ENCODE measurements around the gene PPP2R5C.

Gene PPP2R5C

DNA sequence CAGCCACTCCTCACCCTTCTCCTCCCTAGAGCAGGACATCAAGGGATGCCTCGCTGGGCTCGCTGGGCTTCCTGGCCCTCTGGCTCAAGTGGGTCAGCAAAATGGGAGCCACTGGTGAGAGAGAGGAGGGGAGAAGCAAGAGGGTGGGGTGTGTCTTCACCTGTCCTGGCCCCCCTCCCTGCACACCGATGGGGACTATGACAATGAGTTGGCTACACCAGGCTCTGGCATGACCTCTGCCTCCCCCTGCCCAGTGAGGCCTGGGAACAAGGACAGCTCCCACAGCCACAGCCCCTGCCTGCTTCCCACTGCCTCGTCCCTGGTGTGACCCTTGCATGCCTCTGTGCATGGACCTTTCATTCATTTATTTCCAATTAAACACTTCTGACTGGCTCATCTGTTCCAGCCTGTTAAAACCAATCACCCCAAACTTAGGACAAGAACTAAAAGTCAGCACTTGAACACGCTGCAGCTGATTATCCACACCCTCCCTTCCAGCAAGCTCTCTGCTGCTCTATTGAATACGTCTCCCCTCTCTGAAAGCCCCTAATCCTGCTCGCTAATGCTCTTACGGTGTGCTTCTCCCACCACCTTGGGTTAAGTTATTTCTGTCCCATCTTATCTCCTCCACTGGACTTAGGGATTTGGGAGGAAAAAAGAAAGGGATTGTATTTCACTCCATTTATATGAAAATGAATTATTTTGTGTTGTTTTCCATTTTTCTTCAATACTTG is 5.8 kb upstream of the PPP2R5C start:
- no peak for DNase-seq (ENCODE audit: low read depth in 2 of 2)

DNA sequence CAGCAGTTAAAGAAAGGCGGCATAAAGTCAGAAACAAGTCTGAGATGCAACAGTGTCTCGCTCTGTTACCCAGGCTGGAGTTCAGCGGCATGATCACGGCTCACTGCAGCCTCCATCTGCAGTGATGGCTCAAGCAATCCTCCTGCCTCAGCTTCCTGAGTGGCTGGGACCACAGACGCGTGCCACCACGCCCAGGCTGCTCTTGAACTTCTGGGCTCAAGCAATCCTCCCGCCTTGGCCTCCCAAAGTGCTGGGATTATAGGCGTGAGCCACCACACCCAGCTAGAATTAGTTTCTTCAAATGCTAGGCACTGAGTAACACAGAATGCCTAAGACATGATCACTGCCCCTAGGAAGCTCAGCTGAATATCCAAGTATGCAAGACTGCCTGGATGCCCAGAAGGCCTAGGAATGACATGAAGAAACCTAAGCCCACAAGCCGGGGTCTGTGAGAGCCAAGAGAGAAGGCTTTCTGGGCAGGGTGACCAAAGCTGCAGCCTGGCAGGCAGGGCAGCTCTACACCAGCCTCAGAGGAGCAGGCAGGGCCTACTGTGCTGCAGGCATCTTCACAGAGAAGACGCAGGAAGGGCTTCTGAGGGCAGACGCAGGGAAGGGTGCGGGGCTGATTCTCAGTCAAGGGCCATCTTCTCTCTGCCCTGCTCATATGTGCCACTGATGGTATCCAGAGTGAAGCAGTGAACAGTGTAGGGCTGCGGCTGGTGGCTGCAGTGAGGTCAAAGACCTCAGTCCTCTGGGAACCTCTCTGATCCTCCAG is 4.3 kb upstream of the PPP2R5C start:
- DNase-seq (ENCODE audit: low read depth in 2 of 2), result no peak

DNA sequence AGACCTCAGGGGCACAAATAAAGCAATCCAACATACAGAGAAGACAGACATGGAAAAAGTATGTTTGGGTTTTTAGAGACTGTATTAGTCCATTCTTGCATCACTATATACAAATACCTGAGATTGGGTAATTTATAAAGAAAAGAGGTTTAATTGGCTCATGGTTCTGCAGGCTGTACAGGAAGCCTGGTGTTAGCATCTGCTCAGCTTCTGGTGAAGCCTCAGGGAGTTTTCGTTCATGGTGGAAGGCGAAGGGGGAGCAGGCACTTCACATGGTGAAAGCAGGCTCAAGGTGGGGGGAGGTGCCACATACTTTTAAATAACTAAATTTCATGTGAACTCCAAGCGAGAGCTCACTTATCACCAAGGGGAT is 3.7 kb upstream of the PPP2R5C start:
- DNase-seq (ENCODE audit: low read depth in 2 of 2), result no peak

GRCh38 chr14:101758913-101759593 is 2.5 kb upstream of the PPP2R5C start:
- DNase-seq (ENCODE audit: low read depth in 2 of 2), result no peak

- peak; percentile 92 to 98 for DNase-seq (ENCODE audit: low read depth in 2 of 2)
These were observed 1.1 kb upstream of the PPP2R5C start for GRCh38 chr14:101760138-101761011.

DNA sequence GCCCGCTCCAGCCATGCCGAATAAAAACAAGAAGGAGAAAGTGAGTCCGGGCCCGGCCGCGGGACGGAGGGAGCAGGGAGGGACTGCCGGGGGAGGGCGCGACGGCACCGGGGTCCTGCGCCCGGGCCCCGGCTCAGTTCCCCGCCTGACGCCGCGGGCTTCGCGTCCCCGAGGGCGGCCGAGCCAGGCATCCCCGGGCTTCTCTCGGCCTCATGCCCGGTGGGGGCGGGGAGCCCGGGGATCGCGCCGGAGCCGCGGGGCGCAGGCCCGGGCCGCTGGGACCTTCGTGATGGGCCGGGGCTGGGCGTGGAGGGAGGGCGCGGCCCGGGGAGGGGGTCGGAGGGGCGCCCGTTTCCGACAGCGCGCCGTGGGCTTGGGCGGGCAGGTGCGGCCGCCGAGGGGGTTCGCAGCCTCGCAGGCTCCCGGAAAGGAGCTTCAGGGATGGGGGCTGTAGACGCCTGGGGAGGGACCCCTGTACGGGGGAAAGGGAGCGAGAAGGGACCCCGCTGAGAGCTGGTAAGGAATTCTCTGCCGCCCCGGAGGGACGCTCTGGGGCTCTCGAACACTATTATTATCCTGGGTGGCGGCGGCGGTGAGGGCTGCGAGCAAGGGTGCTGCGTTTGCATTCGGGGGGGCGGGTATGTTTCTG is 496 bp downstream of the PPP2R5C start:
- peak; percentile 31 to 44 for DNase-seq (ENCODE audit: low read depth in 2 of 2)

- DNase-seq (ENCODE audit: low read depth in 2 of 2), result no peak
These were observed 1.1 kb downstream of the PPP2R5C start for GRCh38 chr14:101762530-101763101.

- no peak for DNase-seq (ENCODE audit: low read depth in 2 of 2)
These were observed 2.6 kb downstream of the PPP2R5C start for GRCh38 chr14:101763941-101764709.

DNA sequence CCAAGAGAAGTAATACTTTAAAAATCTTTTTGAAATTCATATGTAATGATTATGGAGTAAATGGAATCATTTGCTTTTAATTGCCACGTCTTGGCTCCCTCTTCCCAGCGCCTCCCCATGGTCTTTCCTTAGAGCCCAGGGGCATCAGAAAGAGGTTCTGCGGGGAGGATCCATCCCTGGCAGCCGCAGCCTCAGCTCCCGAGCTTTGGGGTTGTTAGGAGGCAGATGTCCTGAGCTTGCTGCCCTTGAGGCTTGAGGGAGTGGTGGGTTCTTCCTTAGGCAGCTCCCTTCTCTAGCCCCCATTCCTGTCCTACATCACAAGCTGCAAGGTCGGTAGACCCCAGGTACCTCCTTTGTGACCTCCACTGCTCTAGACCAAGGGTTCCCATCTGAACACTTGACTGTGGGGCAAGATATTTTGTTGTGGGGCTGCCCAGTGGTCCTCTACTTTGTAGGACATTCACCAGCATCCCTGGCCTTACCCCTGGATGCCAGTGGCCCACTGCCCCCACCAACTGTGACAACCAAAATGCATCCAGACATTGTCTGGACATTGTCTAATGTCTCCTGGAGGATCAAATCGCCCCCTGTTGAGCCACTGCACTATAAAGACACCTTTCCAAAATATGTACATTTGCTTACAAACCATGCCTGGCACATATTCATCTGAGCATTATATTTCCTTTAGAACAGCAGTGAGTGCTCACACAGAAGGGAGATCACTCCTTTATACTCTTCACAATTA is 6.3 kb downstream of the PPP2R5C start:
- DNase-seq (ENCODE audit: low read depth in 2 of 2), result no peak

- DNase-seq (ENCODE audit: low read depth in 2 of 2), result no peak
These were observed 8.7 kb downstream of the PPP2R5C start for GRCh38 chr14:101770183-101770582.

DNA sequence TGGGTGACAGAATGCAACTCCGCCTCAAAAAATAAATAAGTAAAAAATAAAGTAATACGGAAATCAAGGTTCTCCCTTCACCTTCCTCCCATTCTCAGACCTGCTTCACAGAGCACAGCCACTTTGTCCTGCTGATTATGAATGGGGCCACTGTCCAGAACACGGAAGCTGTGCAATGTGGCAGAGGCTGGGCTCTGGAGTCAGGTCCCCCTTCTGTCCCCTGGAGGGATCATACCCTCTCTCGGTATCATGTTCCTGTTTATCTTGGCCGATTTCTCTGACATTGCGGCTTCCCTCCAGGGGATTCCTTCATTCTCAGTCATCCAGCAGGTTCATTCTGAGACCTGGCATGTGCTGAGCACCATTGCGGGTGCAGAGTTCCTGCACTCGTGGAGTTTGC is 11.3 kb downstream of the PPP2R5C start:
- DNase-seq (ENCODE audit: low read depth in 2 of 2), result no peak

DNA sequence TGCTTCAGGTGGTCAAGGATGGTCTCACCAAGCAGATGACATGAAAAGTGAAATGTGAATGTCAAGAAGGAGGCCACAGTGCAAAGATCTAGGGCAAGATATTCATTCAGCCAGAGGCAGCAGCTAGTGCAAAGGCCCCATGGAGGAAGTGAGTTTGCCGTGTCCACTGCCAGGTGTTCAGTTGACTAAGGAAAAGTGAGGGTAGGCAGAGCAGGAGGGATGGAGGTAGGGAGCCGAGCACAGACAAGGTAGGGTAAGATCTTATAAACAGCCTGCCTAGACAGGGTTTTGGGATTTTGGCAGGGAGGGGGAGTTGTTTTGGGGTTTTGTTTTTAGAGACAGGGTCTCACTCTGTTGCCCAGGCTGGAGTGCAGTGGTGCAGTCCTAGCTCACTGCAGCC is 11.9 kb downstream of the PPP2R5C start:
- DNase-seq (ENCODE audit: low read depth in 2 of 2), result no peak

- no peak for DNase-seq (ENCODE audit: low read depth in 2 of 2)
These were observed 12.7 kb downstream of the PPP2R5C start for GRCh38 chr14:101774006-101774795.

DNA sequence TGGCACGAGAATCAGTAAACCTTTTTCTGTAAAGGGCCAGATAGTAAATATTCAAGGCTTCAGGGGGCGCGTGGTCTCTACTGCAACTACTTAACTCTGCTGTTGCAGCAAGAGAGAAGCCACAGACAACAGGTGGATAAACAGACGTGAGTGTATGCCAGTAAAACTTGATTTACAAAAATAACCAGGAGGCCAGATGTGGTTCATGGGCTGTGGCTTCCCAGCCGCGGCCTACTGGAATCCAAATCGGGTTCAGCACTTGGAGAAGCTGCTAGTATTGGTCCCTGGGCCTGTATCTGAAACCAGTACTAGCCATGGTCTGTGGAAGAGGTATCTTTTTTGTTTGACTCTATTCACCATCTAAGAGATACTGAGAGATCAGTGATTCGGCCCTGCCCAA is 13.3 kb downstream of the PPP2R5C start:
- no peak for DNase-seq (ENCODE audit: low read depth in 2 of 2)

- DNase-seq (ENCODE audit: low read depth in 2 of 2), result no peak
These were observed 14.3 kb downstream of the PPP2R5C start for GRCh38 chr14:101775826-101776225.

DNA sequence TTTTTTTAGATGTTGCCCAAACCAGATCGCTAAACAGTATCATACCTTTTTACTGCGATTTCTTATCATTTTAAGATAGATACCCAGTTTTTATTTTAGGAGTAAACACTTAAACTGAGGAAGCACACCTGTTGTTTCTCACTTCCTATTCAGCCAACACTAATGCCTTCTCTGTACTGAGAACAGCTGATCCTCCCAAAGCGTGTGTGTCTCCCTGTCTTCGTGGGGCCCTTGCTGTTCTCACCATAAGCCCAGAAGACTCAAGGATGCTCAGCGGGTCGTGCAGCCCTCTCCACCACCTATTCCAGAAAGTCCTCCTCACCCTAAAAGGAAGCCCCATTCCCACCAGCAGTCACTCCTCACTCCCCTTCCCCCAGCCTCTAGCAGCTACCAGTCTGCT is 14.8 kb downstream of the PPP2R5C start:
- no peak for DNase-seq (ENCODE audit: low read depth in 2 of 2)

DNA sequence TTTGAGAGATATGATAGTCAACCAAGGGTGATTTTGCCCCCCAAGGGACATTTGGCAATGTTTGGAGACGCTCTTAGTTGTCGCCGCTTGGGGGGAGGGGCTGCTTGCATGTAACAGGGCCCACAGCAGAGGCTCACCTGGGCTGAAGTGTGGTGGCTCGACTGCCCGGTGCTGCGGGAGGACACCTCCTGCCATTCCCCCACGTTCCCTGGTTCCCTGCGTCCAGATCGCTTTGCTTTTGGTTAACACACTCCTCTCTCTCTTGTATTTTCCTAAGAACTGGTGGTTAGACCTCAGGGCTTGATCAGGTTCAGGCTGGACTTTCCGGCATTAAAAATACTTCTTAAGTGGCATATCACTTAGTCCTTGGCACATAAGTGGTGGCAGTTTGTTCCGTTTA is 18.9 kb downstream of the PPP2R5C start:
- DNase-seq (ENCODE audit: low read depth in 2 of 2), result no peak

DNA sequence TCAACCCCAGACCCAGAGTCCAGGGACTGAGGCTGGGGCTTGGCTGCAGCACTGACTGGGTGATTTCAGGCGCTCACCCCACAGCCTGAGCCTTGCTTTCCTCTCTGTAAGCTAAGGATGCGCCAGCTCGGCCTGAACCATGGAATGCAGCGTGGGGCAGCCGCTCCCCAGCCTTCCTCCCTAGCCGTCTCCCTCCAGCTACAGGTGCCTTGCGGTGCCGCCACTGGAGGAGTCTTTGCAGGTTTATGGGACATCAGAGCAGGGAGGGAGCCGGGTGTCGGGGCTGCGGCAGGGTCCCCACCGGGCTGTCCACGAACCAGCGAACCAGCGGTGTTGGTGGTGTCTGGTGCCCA is 19.4 kb downstream of the PPP2R5C start:
- no peak for DNase-seq (ENCODE audit: low read depth in 2 of 2)

Data from stimulated activated CD4-positive, alpha-beta T cell treated with anti-CD3 and anti-CD28 coated beads, Interleukin-1b, Interleukin-23, amount 100 ng/mL, for 4 hours (primary cell).